Gastroesophageal sphincter (tissue), 3 donors: ENCODE data around the gene ASPA.

ENCODE experiments used
- POLR2A ChIP-seq, 2 donors: fragments of 450-650 bp; IDR thresholded peaks; one replicate each; pipeline ENCODE4 v1.6.1; 2017; ENCODE audit warnings: antibody characterized with exemption in 2 of 2, mild to moderate bottlenecking in 2 of 2, moderate library complexity in 1 of 2
- POLR2AphosphoS5 ChIP-seq: sonication (generic); formaldehyde crosslinking; IDR thresholded peaks from one replicate; pipeline ENCODE4 v1.6.1; 2017; ENCODE audit warnings: antibody characterized with exemption
- TF ChIP-seq, protein P1 (sequence below), 4 experiments: fragments of 200-600 bp in 2 of 4; fragments of 450-650 bp in 2 of 4; sonication (generic) in 1 of 4; IDR thresholded peaks; one replicate each; pipeline ENCODE4 v1.5.1; 2017 to 2019; ENCODE audit warnings: antibody characterized with exemption in 4 of 4, mild to moderate bottlenecking in 2 of 4, moderate library complexity in 2 of 4

DNA sequence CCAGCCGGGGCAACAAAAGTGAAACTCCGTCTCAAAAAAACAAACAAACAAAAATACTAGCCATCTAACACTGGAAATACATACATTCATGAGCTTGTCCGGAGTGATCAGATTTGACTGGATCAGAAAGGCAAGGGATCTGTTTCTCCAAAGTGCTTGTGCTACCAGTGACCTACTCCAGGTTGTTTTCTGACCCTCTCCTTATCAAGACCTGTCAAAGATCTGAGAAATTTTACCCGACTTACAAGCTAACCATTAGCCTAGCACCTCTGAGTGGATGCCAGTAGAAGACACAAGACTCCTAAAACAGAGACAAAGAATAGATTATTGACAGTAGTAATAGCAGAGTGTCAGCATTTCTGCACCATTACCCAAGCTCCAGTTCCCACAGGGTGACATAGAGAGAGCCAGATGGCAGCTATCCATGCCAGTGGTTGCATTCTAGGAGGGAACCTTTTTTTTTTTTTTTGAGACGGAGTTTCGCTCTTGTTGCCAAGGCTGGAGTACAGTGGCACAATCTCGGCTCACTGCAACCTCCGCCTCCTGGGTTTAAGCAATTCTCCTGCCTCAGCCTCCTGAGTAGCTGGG, 9.8 kb downstream of the ASPA start:
- TF ChIP-seq, protein P1, sequence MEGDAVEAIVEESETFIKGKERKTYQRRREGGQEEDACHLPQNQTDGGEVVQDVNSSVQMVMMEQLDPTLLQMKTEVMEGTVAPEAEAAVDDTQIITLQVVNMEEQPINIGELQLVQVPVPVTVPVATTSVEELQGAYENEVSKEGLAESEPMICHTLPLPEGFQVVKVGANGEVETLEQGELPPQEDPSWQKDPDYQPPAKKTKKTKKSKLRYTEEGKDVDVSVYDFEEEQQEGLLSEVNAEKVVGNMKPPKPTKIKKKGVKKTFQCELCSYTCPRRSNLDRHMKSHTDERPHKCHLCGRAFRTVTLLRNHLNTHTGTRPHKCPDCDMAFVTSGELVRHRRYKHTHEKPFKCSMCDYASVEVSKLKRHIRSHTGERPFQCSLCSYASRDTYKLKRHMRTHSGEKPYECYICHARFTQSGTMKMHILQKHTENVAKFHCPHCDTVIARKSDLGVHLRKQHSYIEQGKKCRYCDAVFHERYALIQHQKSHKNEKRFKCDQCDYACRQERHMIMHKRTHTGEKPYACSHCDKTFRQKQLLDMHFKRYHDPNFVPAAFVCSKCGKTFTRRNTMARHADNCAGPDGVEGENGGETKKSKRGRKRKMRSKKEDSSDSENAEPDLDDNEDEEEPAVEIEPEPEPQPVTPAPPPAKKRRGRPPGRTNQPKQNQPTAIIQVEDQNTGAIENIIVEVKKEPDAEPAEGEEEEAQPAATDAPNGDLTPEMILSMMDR (IDR thresholded peaks at IDR 0.05): no peak
- no peak for TF ChIP-seq POLR2AphosphoS5
- TF ChIP-seq POLR2A (IDR thresholded peaks at IDR 0.05): no peak
